Suppressor macrophage (primary cell): ENCODE results near the gene MYH15.

ENCODE experiments used
- DNase-seq, 4 experiments: peaks; one replicate each; pipeline ENCODE4 v3.0.0-alpha.2; 2020 to 2022

MYH15 gene

DNA sequence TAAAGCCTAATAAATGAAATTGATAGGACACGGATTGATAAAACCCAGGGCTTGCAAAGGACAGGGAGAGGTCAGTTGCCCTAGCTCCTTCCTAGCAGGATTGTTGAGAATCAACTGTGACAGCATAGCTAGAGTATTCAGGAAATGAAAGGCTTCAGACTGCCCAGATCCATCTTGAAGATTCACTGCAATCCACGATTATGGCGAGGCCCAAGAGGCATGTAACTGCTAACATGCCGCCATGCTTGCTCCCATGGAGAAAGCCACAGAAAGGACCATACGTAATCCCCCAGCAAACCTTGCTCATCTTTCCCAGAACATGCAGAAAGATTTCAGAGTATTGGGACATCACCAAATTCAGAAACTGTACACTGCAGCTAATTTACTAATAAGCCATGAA, 41.3 kb downstream of the MYH15 start:
- DNase-seq: no peak

- DNase-seq: no peak
Measured at GRCh38 chr3:108468577-108468976, 41.8 kb downstream of the MYH15 start.

DNA sequence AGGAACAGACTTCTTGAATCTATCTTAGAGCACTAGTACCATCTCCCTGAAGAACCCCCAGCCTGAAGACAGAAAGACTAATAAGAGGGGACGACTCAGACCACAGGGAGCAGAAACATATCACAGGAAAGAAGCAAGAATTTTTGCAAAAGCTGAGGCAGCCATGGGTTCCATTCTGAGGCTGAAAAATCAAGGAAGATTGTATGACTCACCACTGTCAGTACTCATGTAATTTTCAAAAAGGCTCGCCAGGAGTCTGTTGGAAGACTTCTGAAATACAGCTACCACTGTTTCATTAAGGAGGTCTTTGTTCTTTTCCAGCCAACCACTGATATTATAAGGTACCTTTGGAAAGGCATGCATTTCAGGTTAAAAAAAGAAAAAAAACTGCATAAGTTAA, 47.5 kb downstream of the MYH15 start:
- DNase-seq: no peak

GRCh38 chr3:108461661-108462111, 48.7 kb downstream of the MYH15 start:
- no peak for DNase-seq

GRCh38 chr3:108459225-108459624, 51.2 kb downstream of the MYH15 start:
- DNase-seq: no peak

- DNase-seq: no peak
Measured at GRCh38 chr3:108455212-108455705, 55.1 kb downstream of the MYH15 start.

- DNase-seq: no peak
Measured at GRCh38 chr3:108453565-108453964, 56.8 kb downstream of the MYH15 start.

GRCh38 chr3:108450444-108450843, 60.0 kb downstream of the MYH15 start:
- no peak for DNase-seq

GRCh38 chr3:108448593-108448992, 61.8 kb downstream of the MYH15 start:
- DNase-seq: peak in 1 of 4 experiments; percentile 16

GRCh38 chr3:108447096-108447847, 63.1 kb downstream of the MYH15 start:
- DNase-seq: no peak

- no peak for DNase-seq
Measured at GRCh38 chr3:108442281-108442680, 68.1 kb downstream of the MYH15 start.

DNA sequence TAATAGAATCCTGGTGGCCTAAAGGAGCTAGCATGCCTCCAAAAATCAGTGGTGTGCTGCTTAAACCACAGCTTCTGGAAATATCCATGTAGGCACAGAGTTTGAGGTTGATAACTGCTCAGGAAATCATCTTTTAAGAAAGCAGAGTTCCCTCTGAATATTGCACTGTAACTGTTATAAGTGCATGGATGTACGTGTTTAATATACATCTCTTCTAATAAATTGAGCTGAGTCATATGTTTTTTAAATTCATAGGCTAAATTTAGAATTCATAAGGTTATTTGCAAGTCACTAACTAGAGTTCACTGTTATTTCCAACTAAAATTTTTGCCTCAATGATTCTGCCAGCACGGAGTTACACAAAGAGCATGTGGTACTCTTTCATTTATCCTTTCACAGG, 68.9 kb downstream of the MYH15 start:
- no peak for DNase-seq

GRCh38 chr3:108441071-108441507, 69.3 kb downstream of the MYH15 start:
- no peak for DNase-seq

DNA sequence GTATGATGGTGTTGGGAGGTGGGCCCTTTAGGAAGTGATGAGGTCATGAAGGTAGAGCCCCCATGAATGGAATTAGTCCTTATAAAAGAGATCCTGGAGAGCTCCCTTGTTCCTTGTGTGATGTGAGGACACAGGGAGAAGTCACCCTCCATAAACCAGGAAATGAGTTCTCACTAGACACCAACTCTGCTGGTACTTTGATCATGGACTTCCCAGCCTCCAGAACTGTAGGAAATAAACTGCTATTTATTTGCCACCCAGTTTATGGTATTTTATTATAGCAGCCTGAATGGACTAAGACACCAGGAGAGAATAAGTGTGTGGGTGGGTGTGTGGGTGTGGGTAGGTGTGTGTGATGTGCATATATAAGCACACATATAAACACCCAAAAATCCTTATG, 71.9 kb downstream of the MYH15 start:
- no peak for DNase-seq

DNA sequence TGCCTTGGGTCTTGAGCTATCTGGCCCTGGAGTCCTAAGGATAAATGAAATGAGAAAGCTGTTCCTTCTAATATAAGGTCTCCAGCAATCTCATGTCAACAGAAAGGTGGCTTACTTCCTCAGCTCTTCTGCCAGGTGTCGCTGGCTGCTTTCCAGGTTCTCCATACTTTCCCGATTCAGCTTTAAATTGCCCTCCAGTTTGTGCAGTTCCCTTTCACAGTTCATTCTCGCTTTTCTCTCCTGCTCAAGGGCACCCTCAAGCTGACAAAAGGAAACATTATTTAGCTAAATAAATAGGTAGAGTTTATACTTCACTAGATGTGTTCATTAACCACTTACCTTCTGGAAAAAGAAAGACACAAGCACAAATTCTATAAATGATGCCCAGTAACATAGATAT, 73.0 kb downstream of the MYH15 start:
- no peak for DNase-seq

DNA sequence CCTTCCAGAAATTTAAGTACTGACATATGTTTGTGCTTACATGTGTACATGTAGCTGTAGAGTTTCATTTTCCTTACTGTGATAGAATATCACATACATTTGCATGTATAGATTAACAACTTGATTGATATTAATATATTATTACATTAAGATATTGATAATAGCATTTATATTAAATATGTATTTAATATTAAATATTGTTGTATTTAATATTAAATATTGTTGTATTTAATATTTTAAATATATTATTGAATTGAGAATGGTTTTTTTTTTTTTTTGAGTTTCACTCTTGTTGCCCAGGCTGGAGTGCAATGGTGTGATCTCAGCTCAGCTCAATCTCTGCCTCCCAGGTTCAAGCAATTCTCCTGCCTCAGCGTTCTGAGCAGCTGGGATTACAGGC, 76.5 kb downstream of the MYH15 start:
- no peak for DNase-seq

DNA sequence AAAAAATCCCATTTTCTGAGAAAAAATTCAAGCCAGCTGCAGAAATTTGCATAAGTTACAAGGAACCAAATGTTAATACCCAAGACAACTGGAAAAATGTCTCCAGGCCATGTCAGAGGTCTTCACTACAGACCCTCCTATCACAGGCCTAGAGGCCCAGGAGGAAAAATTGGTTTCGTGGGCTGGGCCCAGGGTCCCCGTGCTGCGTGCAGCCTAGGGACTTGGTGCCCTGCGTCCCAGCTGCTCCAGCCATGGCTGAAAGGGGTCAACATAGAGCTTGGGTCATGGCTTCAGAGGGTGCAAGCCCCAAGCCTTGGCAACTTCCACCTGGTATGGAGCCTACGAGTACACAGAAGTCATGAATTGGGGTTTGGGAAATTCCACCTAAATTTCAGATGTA, 78.0 kb downstream of the MYH15 start:
- no peak for DNase-seq

DNA sequence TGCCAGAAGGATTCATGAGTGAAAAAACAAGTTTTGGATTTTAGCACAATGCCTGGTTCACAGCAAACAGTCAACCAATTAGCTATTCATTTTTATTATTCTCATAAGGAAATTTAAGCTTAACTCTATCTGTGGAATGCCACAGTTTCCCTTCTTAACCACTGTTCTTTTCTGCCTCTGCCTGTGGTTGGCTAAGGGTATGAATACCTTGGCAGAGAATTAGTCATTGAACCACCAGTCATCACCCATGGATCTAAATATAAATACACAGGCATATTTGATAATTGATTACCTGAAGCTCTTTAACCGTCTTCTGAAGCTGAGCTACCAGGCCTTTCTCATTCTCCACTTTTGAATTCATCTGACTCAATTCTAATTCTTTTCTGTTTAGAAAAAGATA, 79.9 kb downstream of the MYH15 start:
- no peak for DNase-seq

DNA sequence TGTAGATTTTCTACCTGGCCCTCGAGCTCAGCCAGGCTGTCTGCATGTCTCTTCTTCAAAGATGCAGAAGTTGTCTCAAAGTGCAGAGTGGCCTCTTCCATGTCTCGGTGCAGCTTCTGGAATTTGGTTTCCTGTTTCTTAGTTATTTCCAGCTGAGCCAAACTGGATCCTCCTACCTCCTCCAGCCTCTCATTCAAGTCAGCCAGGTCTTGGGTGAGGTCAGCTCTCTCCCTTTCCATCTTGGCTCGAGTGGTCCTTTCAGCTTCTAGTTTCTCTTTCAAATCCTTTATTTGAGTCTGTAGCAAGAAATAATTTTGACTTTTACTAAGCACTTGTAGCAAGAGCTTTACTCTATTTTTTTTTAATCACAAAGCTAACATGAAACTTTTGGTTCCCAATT, 81.8 kb downstream of the MYH15 start:
- peak in 2 of 4 experiments; percentile 4 to 10 for DNase-seq

DNA sequence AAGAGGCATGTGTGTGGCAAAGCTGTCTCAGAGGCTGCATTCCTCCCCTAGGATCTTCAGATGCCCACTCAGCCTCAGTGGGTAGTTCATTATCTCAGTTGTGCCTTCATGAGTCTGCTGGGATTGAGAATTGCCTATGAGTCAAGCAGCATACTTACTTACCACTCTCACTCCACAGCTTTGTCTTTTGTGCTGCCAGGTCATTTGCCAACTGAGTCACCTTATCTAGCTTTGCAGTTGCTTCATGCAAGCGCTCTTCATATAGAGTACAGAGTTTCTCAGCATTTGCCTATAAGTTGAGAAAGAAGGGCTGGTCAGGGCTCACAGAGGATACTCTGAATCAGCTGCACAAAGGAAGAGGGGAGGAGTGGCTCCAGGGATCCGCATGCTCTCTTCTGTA, 89.5 kb downstream of the MYH15 start:
- no peak for DNase-seq

GRCh38 chr3:108416111-108416869, 94.1 kb downstream of the MYH15 start:
- DNase-seq: no peak

DNA sequence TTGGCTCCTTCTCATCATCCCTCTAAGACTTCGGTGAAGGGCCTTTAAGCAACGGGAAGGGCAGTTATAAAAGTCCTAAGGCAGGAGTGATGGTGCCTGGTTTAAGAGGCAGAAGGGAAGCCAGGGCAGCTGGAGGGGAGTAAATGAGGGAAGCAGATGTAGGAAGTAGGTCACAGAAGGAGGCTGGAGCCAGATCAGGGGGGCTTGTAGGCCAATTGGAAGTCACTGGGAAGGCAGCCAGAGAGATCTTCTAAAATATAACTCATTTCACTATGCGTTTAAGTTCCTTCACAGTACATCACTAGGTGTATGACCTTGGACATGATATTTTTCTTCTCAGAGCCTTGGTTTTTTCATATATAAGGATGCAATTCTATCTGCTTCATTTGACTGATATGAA, 94.7 kb downstream of the MYH15 start:
- no peak for DNase-seq

DNA sequence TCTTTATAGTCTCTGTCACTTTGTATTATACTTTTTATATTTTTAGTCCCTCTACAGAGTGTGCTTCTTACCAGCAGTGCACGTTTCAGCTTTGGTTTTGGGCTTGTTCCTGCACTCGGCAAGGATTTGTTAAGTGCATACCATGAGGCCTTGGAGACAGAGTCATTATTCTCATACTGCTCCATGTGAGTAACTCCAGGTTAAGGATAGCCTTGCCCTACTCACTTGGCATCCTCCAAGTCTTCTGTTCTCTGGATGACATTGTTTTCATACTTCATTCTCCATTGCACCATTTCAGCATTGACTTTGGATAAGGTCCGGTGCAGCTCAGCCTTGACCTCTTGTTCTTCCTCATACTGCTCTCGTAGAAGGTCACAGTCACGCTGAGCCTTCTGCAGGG, 96.4 kb downstream of the MYH15 start:
- no peak for DNase-seq
